HL-60 (cell line): ENCODE measurements around the gene CFAP68.

Experiments used
- DNase-seq, 2 experiments: peaks; one replicate each; pipeline ENCODE4 v3.0.0-alpha.2; 2010 to 2020; ENCODE audit warnings: low read depth in 1 of 2, low spot score in 1 of 2
- H3K27ac ChIP-seq: fragments of 250-450 bp; sonication (Bioruptor Pico); replicated peaks from 2 replicates; pipeline ENCODE4 v1.5.1; 2020; ENCODE audit warnings: mild to moderate bottlenecking, moderate library complexity
- H3K27me3 ChIP-seq: fragments of 250-450 bp; sonication (Bioruptor Pico); 2 replicates; pipeline ENCODE4 v1.5.1; 2021; ENCODE audit warnings: mild to moderate bottlenecking, moderate library complexity; ENCODE audit not compliant: insufficient read depth, poor library complexity, severe bottlenecking
- H3K4me3 ChIP-seq: replicated peaks from 2 replicates; pipeline ENCODE4 v1.5.1; 2011; ENCODE audit warnings: mild to moderate bottlenecking, control low read depth, low read length; ENCODE audit not compliant: insufficient read depth
- CTCF ChIP-seq: IDR thresholded peaks from one replicate; pipeline ENCODE4 v1.5.1; 2011; ENCODE audit warnings: low read length, control low read depth, inconsistent platforms; ENCODE audit not compliant: insufficient read depth
- GABPA ChIP-seq: IDR thresholded peaks from 2 replicates; pipeline ENCODE4 v1.6.1; 2012; ENCODE audit warnings: low read depth
- POLR2AphosphoS5 ChIP-seq: IDR thresholded peaks from 2 replicates; pipeline ENCODE4 v1.6.1; 2012; ENCODE audit warnings: low read depth
- REST ChIP-seq: IDR thresholded peaks from 2 replicates; pipeline ENCODE4 v1.6.1; 2012; ENCODE audit warnings: low read depth; ENCODE audit not compliant: insufficient replicate concordance
- SPI1 ChIP-seq: IDR thresholded peaks from 2 replicates; pipeline ENCODE4 v1.6.1; 2012; ENCODE audit warnings: low read depth, mild to moderate bottlenecking, borderline replicate concordance

CFAP68 gene

GRCh38 chr11:111835665-111836064, 43.7 kb upstream of the CFAP68 start:
- TF ChIP-seq GABPA (no peak), POLR2AphosphoS5 (no peak), SPI1 (no peak), REST (no peak), CTCF (no peak)
- no peaks in the 10 kb centered on the region for H3K27me3 ChIP-seq
- DNase-seq: no peak
- H3K4me3 ChIP-seq: no peak overlapping the region
- H3K27ac ChIP-seq: no peak overlapping the region

- no peak for TF ChIP-seq REST
- TF ChIP-seq SPI1: no peak
- TF ChIP-seq POLR2AphosphoS5: no peak
- TF ChIP-seq CTCF: no peak
- no peak for TF ChIP-seq GABPA
- no peak for DNase-seq
- Histone ChIP-seq H3K27ac (no peak overlapping the region), H3K4me3 (no peak overlapping the region), H3K27me3 (no peaks in the 10 kb centered on the region)
These were observed 43.2 kb upstream of the CFAP68 start for GRCh38 chr11:111836162-111836561.

- Histone ChIP-seq H3K4me3 (no peak overlapping the region), H3K27ac (no peak overlapping the region), H3K27me3 (no peaks in the 10 kb centered on the region)
- DNase-seq: no peak
- no peak for TF ChIP-seq REST
- no peak for TF ChIP-seq CTCF
- TF ChIP-seq POLR2AphosphoS5: no peak
- no peak for TF ChIP-seq GABPA
- no peak for TF ChIP-seq SPI1
These were observed 42.6 kb upstream of the CFAP68 start for GRCh38 chr11:111836721-111837120.
